Measurements from ENCODE around the gene RNF7. TPM values are rescaled to one million over a fixed set of nuclear protein-coding genes. Genes with fewer than 3 reads are reported as not detected.
A peak's percentile ranks its signal among the peaks of the same experiment; 100 is the strongest.

Gene RNF7
- total and polyA plus RNA-seq, 9 of the 15 experiments (the other 6 are each of a cell fraction or from before 2014, with no cell fraction given): 38.8 to 133 (median 80.5) TPM

GRCh38 chr3:141769221-141769894 is 31.3 kb downstream of the RNF7 start (continued):
- TF ChIP-seq MGA (IDR thresholded peaks at IDR 0.05) (peak; percentile 56; the same call in 1 of the 2 replicates), ATF6 (CRISPR knock-in tag; IDR thresholded peaks at IDR 0.05) (no peak), ZNF57 (CRISPR knock-in tag; IDR thresholded peaks at IDR 0.05) (no peak), KDM1A (IDR thresholded peaks at IDR 0.05) (0 out of 4 replicates have a peak, but pooled peaks have one; percentile 15 to 26), ETS1 (conservative IDR thresholded peaks at IDR 0.05; ENCODE audit: control insufficient read depth, low read depth, low read length) (no peak), EWSR1 (IDR thresholded peaks at IDR 0.05; ENCODE audit: borderline replicate concordance, low read depth, partially characterized antibody) (no peak), CREB1 (IDR thresholded peaks at IDR 0.05) (no peak), CREB1 (CRISPR knock-in tag; IDR thresholded peaks at IDR 0.05) (no peak), HIVEP1 (CRISPR knock-in tag; IDR thresholded peaks at IDR 0.05) (no peak), RCOR1 (IDR thresholded peaks at IDR 0.05; ENCODE audit: borderline replicate concordance in 1 of 2, low read depth in 2 of 2, low read length in 2 of 2) (peak in 1 of 2 experiments; percentile 92; a peak in 2 of 4 replicates), RAD51 (IDR thresholded peaks at IDR 0.05; ENCODE audit: borderline replicate concordance, low read depth) (peak; percentile 87)
- TF ChIP-seq, protein P1, sequence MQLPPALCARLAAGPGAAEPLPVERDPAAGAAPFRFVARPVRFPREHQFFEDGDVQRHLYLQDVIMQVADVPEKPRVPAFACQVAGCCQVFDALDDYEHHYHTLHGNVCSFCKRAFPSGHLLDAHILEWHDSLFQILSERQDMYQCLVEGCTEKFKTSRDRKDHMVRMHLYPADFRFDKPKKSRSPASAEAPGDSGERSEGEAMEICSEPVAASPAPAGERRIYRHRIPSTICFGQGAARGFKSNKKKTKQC (CRISPR knock-in tag; IDR thresholded peaks at IDR 0.05): no peak

All from K562 (cell line).